HCT116 (cell line): Measurements from ENCODE around the gene NDUFS4. TPM values are rescaled to one million over a fixed set of nuclear protein-coding genes. Genes with fewer than 3 reads are reported as not detected.

ENCODE experiments used
- ATAC-seq: fragments of 200-7000 bp; cut with Tn5 transposase; 2 replicates; pipeline ENCODE4 v1.9.1; 2020; ENCODE audit warnings: mild to moderate bottlenecking, moderate library complexity
- BruUV-seq: library from RNA; stranded (reverse); fragments of 400-500 nt; replicated peaks from 2 replicates; lab custom pipeline; 2021; lab: Mats Ljungman, UMichigan
- CTCF ChIA-PET: fragments of 300-600 bp; sonication (Branson Sonifier 250); formaldehyde crosslinking; loops from one replicate; lab custom pipeline; 2021; ENCODE audit warnings: antibody characterized with exemption; lab: Charles Lee
- POLR2A ChIA-PET: fragments of 300-600, 350-600 bp; sonication (Branson Sonifier 250); formaldehyde crosslinking; loops from one replicate; lab custom pipeline; 2021; ENCODE audit warnings: antibody characterized with exemption; lab: Charles Lee
- RAD21 ChIA-PET, 2 experiments: fragments of 300-600 bp; sonication (Branson Sonifier 250); formaldehyde crosslinking; loops; one replicate each; lab custom pipeline; 2023; ENCODE audit warnings: low total read pairs in 2 of 2; ENCODE audit not compliant: uncharacterized antibody in 2 of 2, unreplicated experiment in 2 of 2, low non-redundant PET in 1 of 2; lab: Charles Lee
- DNase-seq: peaks from one replicate; pipeline ENCODE4 v3.0.0-alpha.2; 2010; ENCODE audit warnings: low read depth, low spot score
- H2AFZ ChIP-seq: fragments of 200-600 bp; shearing (Covaris generic), sonication (generic); 2 replicates; pipeline ENCODE4 v1.6.1; 2017; ENCODE audit warnings: low read depth, mixed run types, mixed read lengths, antibody characterized with exemption, low read length; ENCODE audit not compliant: poor library complexity, severe bottlenecking
- H3K27ac ChIP-seq: 2 replicates; pipeline ENCODE4 v1.5.1; 2012; ENCODE audit warnings: low read depth, low read length
- H3K27me3 ChIP-seq: fragments of 200-600 bp; sonication (generic); 2 replicates; pipeline ENCODE4 v1.6.1; 2016; ENCODE audit warnings: mixed run types, low read length, mixed read lengths; ENCODE audit not compliant: insufficient read depth
- H3K36me3 ChIP-seq, 2 experiments: fragments of 200-500 bp in 1 of 2; fragments of 200-600 bp in 1 of 2; sonication (Bioruptor generic) in 1 of 2; sonication (generic) in 1 of 2; 2 replicates each; pipeline versions ENCODE4 v1.5.1 to v1.6.1; 2014 to 2016; ENCODE audit warnings: low read length in 2 of 2, inconsistent platforms in 1 of 2, mixed read lengths in 1 of 2, mixed run types in 1 of 2; ENCODE audit not compliant: insufficient read depth in 2 of 2, control insufficient read depth in 1 of 2
- H3K4me1 ChIP-seq, 2 experiments: fragments of 200-600 bp in 1 of 2; sonication (generic) in 1 of 2; 2 replicates each; pipeline versions ENCODE4 v1.5.1 to v1.6.1; 2012 to 2017; ENCODE audit warnings: low read length in 2 of 2, inconsistent platforms in 1 of 2, mild to moderate bottlenecking in 1 of 2, mixed read lengths in 1 of 2, mixed run types in 1 of 2, moderate library complexity in 1 of 2; ENCODE audit not compliant: insufficient read depth in 2 of 2, control insufficient read depth in 1 of 2
- H3K4me2 ChIP-seq: fragments of 200-600 bp; sonication (generic); 2 replicates; pipeline ENCODE4 v1.6.1; 2017; ENCODE audit warnings: mixed run types, low read length, mixed read lengths
- H3K4me3 ChIP-seq, 2 experiments: fragments of 200-600 bp in 1 of 2; sonication (generic) in 1 of 2; replicated peaks in 1 of 2; 2 replicates each; pipeline ENCODE4 v1.5.1; 2011 to 2016; ENCODE audit warnings: low read length in 2 of 2, control low read depth in 1 of 2, low read depth in 1 of 2, mild to moderate bottlenecking in 1 of 2, mixed read lengths in 1 of 2, mixed run types in 1 of 2
- H3K79me2 ChIP-seq: fragments of 200-600 bp; sonication (generic); 2 replicates; pipeline ENCODE4 v1.6.1; 2017; ENCODE audit warnings: mild to moderate bottlenecking, mixed run types, low read length, moderate library complexity, mixed read lengths; ENCODE audit not compliant: insufficient read depth
- H3K9ac ChIP-seq: fragments of 200-600 bp; sonication (generic); 2 replicates; pipeline ENCODE4 v1.6.1; 2016; ENCODE audit warnings: low read length, mixed read lengths
- H3K9me2 ChIP-seq: fragments of 200-600 bp; sonication (generic), shearing (Covaris generic); 2 replicates; pipeline ENCODE4 v1.6.1; 2017; ENCODE audit warnings: mixed run types, mild to moderate bottlenecking, moderate library complexity; ENCODE audit not compliant: insufficient read depth
- H3K9me3 ChIP-seq, 2 experiments: fragments of 200-500 bp in 1 of 2; fragments of 200-600 bp in 1 of 2; sonication (Bioruptor generic) in 1 of 2; sonication (generic) in 1 of 2; 2 replicates each; pipeline ENCODE4 v1.6.1; 2014 to 2017; ENCODE audit warnings: low read length in 2 of 2, mixed read lengths in 2 of 2, inconsistent platforms in 1 of 2, low read depth in 1 of 2, mild to moderate bottlenecking in 1 of 2, mixed run types in 1 of 2, moderate library complexity in 1 of 2; ENCODE audit not compliant: control insufficient read depth in 1 of 2, insufficient read depth in 1 of 2
- H4K20me1 ChIP-seq: fragments of 200-600 bp; sonication (generic), shearing (Covaris generic); 2 replicates; pipeline ENCODE4 v1.6.1; 2017; ENCODE audit warnings: mixed run types, mild to moderate bottlenecking, moderate library complexity; ENCODE audit not compliant: insufficient read depth
- CBX3 ChIP-seq: IDR thresholded peaks from 2 replicates; pipeline ENCODE4 v1.6.1; 2012; ENCODE audit warnings: low read depth
- CEBPB ChIP-seq: IDR thresholded peaks from 2 replicates; pipeline ENCODE4 v1.6.1; 2012; ENCODE audit warnings: low read depth
- CTCF ChIP-seq, 3 experiments: fragments of 200-600 bp in 1 of 3; sonication (generic) in 1 of 3; IDR thresholded peaks in 2 of 3; conservative IDR thresholded peaks in 1 of 3; 2 replicates each; pipeline ENCODE4 v1.5.1; 2012 to 2017; ENCODE audit warnings: low read depth in 2 of 3, low read length in 2 of 3, antibody characterized with exemption in 1 of 3, borderline replicate concordance in 1 of 3, control low read depth in 1 of 3, mild to moderate bottlenecking in 1 of 3, mixed read lengths in 1 of 3, mixed run types in 1 of 3, moderate library complexity in 1 of 3; ENCODE audit not compliant: insufficient read depth in 1 of 3
- ELF1 ChIP-seq: IDR thresholded peaks from 2 replicates; pipeline ENCODE4 v1.6.1; 2012; ENCODE audit warnings: low read depth, borderline replicate concordance
- EZH2 ChIP-seq: fragments of 200-600 bp; sonication (generic); IDR thresholded peaks from 2 replicates; pipeline ENCODE4 v1.6.1; 2017; ENCODE audit warnings: antibody characterized with exemption, mixed run types
- FOSL1 ChIP-seq: IDR thresholded peaks from 2 replicates; pipeline ENCODE4 v1.6.1; 2012; ENCODE audit warnings: low read depth
- REST ChIP-seq: IDR thresholded peaks from 2 replicates; pipeline ENCODE4 v1.6.1; 2012; ENCODE audit warnings: low read depth
- intact Hi-C: fragments of 100-400 bp; cut with micrococcal nuclease; formaldehyde crosslinking; loops from 2 replicates; pipeline ENCODE4 v1.10.0; 2022
- total RNA-seq: library from RNA; stranded (reverse); gene quantifications from one replicate; pipeline ENCODE4 v1.2.1, GENCODE V29; 2021; ENCODE audit not compliant: unreplicated experiment

The NDUFS4 gene
- total RNA-seq, 1 experiment from 2014 or later = 91.4 TPM

GRCh38 chr5:53614376-53614885, 54.0 kb downstream of the NDUFS4 start:
- no TSS peak for BruUV-seq
- H3K79me2 ChIP-seq = peaks cover 52% of the 10 kb centered on the region
- H3K27me3 ChIP-seq = no peaks in the 10 kb centered on the region
- intact Hi-C loops = no loop called here
- ChIA-PET POLR2A (no interaction called here), CTCF (no interaction called here), RAD21 (no interaction called here)
- H3K9ac ChIP-seq = no peak overlapping the region
- H2AFZ ChIP-seq = no peak overlapping the region
- no peaks in the 10 kb centered on the region for H3K9me3 ChIP-seq
- no peaks in the 10 kb centered on the region for H3K36me3 ChIP-seq
- H3K4me3 ChIP-seq = no peak overlapping the region
- TF ChIP-seq CEBPB = no peak
- no peak for TF ChIP-seq EZH2
- TF ChIP-seq ELF1 = no peak
- TF ChIP-seq, all 23 proteins: peak for 0
- ATAC-seq (no peak), DNase-seq (no peak)
- Histone ChIP-seq H3K27ac (no peak overlapping the region), H3K4me2 (no peak overlapping the region), H4K20me1 (0 out of 2 replicates have a peak, but pooled peaks cover 7% of the 10 kb centered on the region), H3K9me2 (no peaks in the 10 kb centered on the region), H3K4me1 (no peaks in the 10 kb centered on the region)

- DNase-seq (no peak), ATAC-seq (no peak)
- CTCF ChIA-PET = no interaction called here
- Histone ChIP-seq H2AFZ (no peak overlapping the region), H3K4me3 (no peak overlapping the region), H3K4me2 (no peak overlapping the region), H3K4me1 (no peaks in the 10 kb centered on the region), H3K9me2 (no peaks in the 10 kb centered on the region), H3K9me3 (no peaks in the 10 kb centered on the region), H4K20me1 (0 out of 2 replicates have a peak, but pooled peaks cover 4% of the 10 kb centered on the region), H3K9ac (no peak overlapping the region), H3K27me3 (no peaks in the 10 kb centered on the region), H3K36me3 (no peaks in the 10 kb centered on the region), H3K27ac (no peak overlapping the region), H3K79me2 (peaks cover 48% of the 10 kb centered on the region)
- POLR2A ChIA-PET = interaction anchor here (1.7 kb wide), 1 partner anchor 15 kb away, joined by 6 read pairs; no protein-coding TSS in a partner anchor
- TF ChIP-seq CBX3 (no peak), FOSL1 (no peak), REST (peak; percentile 63), CTCF (IDR thresholded peaks at IDR 0.05 in 2 of 3, conservative IDR thresholded peaks at IDR 0.05 in 1 of 3; ENCODE audit: borderline replicate concordance in 1 of 3, insufficient read depth in 1 of 3, low read depth in 2 of 3, low read length in 2 of 3) (no peak)
- RAD21 ChIA-PET = no interaction called here
- intact Hi-C loops = no loop called here
- BruUV-seq = no TSS peak
Observed at GRCh38 chr5:53616939-53617549, 56.6 kb downstream of the NDUFS4 start.
